Retinal pigment epithelial cell (primary cell): ENCODE measurements around the gene MICB.

Experiments used
- DNase-seq: peaks from one replicate; pipeline ENCODE4 v3.0.0-alpha.2; 2010; ENCODE audit warnings: low read depth
- H3K4me3 ChIP-seq: 2 replicates; pipeline ENCODE4 v1.5.1; 2011; ENCODE audit warnings: mild to moderate bottlenecking, low read length, control low read depth, moderate library complexity
- TF ChIP-seq, protein P1 (sequence below): conservative IDR thresholded peaks from 2 replicates; pipeline ENCODE4 v1.5.1; 2011; ENCODE audit warnings: low read depth, low read length, control low read depth, inconsistent platforms

Gene MICB

GRCh38 chr6:31525553-31525931 is 27.6 kb downstream of the MICB start:
- H3K4me3 ChIP-seq, result no peak overlapping the region
- TF ChIP-seq, protein P1, sequence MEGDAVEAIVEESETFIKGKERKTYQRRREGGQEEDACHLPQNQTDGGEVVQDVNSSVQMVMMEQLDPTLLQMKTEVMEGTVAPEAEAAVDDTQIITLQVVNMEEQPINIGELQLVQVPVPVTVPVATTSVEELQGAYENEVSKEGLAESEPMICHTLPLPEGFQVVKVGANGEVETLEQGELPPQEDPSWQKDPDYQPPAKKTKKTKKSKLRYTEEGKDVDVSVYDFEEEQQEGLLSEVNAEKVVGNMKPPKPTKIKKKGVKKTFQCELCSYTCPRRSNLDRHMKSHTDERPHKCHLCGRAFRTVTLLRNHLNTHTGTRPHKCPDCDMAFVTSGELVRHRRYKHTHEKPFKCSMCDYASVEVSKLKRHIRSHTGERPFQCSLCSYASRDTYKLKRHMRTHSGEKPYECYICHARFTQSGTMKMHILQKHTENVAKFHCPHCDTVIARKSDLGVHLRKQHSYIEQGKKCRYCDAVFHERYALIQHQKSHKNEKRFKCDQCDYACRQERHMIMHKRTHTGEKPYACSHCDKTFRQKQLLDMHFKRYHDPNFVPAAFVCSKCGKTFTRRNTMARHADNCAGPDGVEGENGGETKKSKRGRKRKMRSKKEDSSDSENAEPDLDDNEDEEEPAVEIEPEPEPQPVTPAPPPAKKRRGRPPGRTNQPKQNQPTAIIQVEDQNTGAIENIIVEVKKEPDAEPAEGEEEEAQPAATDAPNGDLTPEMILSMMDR, result no peak
- DNase-seq, result no peak

DNA sequence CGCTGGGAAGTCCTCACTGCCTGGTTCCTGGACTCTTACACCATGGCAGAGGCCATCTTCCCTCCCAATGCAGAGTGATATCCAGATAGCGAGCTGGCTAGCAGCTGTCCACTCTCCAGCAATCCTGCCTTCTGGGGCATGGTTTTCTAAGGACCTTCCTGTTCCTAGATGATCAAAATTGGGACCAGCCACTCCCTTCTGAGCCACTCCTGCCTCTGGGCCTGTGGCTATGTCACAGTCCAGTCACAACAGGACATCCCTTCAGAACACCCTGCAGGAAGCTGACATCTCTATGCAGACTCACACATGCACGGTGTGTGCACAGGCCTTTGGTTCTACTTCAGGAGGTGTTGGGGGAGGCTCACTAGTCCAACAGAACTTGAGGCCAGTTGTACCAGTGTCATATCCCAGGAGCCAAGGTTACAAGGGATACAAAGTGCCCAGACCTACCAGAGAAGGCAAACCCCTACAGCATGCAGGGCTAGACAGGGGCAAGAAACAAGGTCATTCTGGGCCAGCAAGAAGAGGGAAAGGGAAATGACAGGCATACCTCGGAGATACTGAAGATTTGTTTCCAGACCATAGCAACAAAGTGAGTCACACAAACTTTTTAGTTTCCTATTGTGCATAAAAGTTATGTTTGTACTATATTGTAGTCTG is 28.1 kb downstream of the MICB start:
- TF ChIP-seq, protein P1, result no peak
- DNase-seq, result no peak
- no peak overlapping the region for H3K4me3 ChIP-seq

DNA sequence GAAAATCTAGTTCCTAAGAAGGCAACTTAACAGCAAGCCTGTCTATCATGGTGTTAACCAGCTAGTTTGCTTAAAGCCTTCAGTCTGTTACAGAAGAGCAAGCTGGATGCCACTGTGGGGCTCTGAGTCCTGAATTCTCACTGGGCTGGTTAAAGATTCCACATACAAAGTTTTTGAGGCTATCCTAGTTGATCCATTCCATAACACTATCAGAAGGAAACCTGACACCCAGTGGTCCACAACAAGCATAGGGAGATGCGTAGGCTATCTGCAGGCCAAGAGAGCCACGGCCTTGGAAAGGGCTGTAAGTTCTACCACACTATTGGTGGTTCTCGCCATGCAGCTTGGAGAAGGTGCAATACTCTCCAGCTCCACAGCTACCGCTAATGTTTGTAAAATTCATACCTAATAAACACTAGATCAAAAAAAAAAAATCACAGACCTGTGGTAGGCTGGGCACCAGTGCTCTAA is 30.4 kb downstream of the MICB start:
- H3K4me3 ChIP-seq, result no peak overlapping the region
- TF ChIP-seq, protein P1, result no peak
- no peak for DNase-seq

GRCh38 chr6:31528821-31529328 is 30.9 kb downstream of the MICB start, which contains the start of gene MCCD1:
TSS of gene MCCD1 (plus strand) at chr6:31528962. CDS start at chr6:31529015, 53 bp downstream.
- no peak within 1 kb of the TSS for H3K4me3 ChIP-seq
- no peak for DNase-seq
- TF ChIP-seq, protein P1, result no peak

GRCh38 chr6:31529329-31530150 is 31.6 kb downstream of the MICB start:
- TF ChIP-seq, protein P1, result no peak
- DNase-seq, result no peak
- no peak overlapping the region for H3K4me3 ChIP-seq

- no peak overlapping the region for H3K4me3 ChIP-seq
- DNase-seq, result no peak
- TF ChIP-seq, protein P1, result no peak
These were observed 32.7 kb downstream of the MICB start for GRCh38 chr6:31530659-31531058.
